HEK293 (cell line): ENCODE results near the gene RBPJL.

Source experiments
- BCL11A ChIP-seq: fragments of 450-650 bp; formaldehyde crosslinking; IDR thresholded peaks from 2 replicates; pipeline ENCODE4 v1.5.1; 2016; ENCODE audit warnings: low read depth, missing biosample characterization, missing genetic modification characterization
- ZNF785 ChIP-seq: fragments of 450-650 bp; formaldehyde crosslinking; IDR thresholded peaks from 2 replicates; pipeline ENCODE4 v1.5.1; 2016; ENCODE audit warnings: missing biosample characterization, missing genetic modification characterization
- TF ChIP-seq, protein P1 (sequence below): fragments of 450-650 bp; formaldehyde crosslinking; IDR thresholded peaks from 2 replicates; pipeline ENCODE4 v1.5.1; 2017; ENCODE audit warnings: missing biosample characterization, missing genetic modification characterization
- TF ChIP-seq, protein P2 (sequence below): fragments of 450-650 bp; formaldehyde crosslinking; IDR thresholded peaks from 2 replicates; pipeline ENCODE4 v1.5.1; 2016; ENCODE audit warnings: missing biosample characterization, missing genetic modification characterization

DNA sequence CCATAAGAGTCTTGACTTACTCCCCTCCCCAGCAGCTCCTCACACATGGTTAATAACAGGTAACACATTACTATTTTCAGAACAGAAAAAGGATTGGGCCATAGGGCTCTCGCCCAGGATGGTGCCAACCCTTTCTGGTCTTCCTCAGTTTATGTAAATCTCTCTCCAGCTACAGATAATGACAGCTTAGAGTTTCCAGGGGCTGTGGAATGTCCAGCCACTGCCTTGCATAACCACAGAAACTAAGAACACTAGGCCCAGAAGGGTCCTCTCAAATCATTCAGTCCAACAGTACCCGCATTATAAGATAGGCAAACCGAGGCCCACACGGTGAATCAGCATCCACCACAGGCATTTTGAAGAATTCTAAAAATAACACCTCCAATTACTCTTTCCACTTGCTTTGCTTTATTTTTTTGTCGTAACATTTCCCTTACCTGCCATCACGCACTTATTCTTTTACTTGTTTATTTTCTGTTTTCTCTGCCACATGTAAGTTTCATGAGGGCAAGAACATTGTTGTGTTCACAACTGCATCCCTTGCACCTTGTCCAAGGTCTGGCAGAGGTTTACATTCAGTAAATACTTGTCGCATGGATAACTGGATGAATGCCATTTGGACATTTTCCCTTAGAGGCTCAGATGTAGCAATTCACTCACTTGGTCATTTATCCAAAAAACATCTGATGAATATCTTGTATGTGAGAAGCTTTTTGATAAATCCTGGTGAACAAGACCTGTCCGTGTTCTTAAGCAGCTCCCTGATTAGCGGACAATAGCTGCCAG, 48.0 kb downstream of the RBPJL start:
- TF ChIP-seq, protein P1, sequence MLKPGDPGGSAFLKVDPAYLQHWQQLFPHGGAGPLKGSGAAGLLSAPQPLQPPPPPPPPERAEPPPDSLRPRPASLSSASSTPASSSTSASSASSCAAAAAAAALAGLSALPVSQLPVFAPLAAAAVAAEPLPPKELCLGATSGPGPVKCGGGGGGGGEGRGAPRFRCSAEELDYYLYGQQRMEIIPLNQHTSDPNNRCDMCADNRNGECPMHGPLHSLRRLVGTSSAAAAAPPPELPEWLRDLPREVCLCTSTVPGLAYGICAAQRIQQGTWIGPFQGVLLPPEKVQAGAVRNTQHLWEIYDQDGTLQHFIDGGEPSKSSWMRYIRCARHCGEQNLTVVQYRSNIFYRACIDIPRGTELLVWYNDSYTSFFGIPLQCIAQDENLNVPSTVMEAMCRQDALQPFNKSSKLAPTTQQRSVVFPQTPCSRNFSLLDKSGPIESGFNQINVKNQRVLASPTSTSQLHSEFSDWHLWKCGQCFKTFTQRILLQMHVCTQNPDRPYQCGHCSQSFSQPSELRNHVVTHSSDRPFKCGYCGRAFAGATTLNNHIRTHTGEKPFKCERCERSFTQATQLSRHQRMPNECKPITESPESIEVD: no peak
- TF ChIP-seq, protein P2, sequence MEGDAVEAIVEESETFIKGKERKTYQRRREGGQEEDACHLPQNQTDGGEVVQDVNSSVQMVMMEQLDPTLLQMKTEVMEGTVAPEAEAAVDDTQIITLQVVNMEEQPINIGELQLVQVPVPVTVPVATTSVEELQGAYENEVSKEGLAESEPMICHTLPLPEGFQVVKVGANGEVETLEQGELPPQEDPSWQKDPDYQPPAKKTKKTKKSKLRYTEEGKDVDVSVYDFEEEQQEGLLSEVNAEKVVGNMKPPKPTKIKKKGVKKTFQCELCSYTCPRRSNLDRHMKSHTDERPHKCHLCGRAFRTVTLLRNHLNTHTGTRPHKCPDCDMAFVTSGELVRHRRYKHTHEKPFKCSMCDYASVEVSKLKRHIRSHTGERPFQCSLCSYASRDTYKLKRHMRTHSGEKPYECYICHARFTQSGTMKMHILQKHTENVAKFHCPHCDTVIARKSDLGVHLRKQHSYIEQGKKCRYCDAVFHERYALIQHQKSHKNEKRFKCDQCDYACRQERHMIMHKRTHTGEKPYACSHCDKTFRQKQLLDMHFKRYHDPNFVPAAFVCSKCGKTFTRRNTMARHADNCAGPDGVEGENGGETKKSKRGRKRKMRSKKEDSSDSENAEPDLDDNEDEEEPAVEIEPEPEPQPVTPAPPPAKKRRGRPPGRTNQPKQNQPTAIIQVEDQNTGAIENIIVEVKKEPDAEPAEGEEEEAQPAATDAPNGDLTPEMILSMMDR: no peak
- TF ChIP-seq ZNF785 (tag by site-specific recombination): no peak
- no peak for TF ChIP-seq BCL11A (tag by site-specific recombination)
